Bronchus fibroblast of lung (primary cell): ENCODE measurements around the gene HSD17B13. TPM values are rescaled to one million over a fixed set of nuclear protein-coding genes. Genes with fewer than 3 reads are reported as not detected.

Experiments
- total RNA-seq: library from RNA; depleted of rRNA; stranded (reverse); fragments of >200 nt; gene quantifications from 2 replicates; pipeline ENCODE4 v1.2.3, GENCODE V29; 2015

Gene HSD17B13
- total RNA-seq: under 0.01 TPM in 1 of 2 replicates, not detected in the other

GRCh38 chr4:87322754-87323153, at the start of gene HSD17B13:
Gene HSD17B13, minus strand, starts transcription at chr4:87322882. Its CDS starts 41 bp downstream, at chr4:87322841.

Other genes with a start within 250 kb of the HSD17B13 start
- 2.7 and 2.8 TPM in 2 replicates for gene KLHL8, start 102.3 kb downstream of the HSD17B13 start, total RNA-seq
- gene HSD17B11, start 68.3 kb upstream of the HSD17B13 start, total RNA-seq: 21.1 and 30.1 TPM in 2 replicates
- gene NUDT9, start 99.7 kb upstream of the HSD17B13 start, total RNA-seq: 10.6 and 14.3 TPM in 2 replicates
- under 0.01 TPM in 1 of 2 replicates, not detected in the other for gene SPARCL1, start 206.5 kb upstream of the HSD17B13 start, total RNA-seq